Mesothelial cell of epicardium (in vitro differentiated cells): Measurements from ENCODE around the gene ARHGEF26. TPM values are rescaled to one million over a fixed set of nuclear protein-coding genes. Genes with fewer than 3 reads are reported as not detected.

ENCODE experiments used
- DNase-seq, 2 experiments: peaks; one replicate each; pipeline ENCODE4 v3.0.0; 2021; ENCODE audit warnings: low spot score in 2 of 2; ENCODE audit not compliant: unreplicated experiment in 2 of 2
- H3K27ac Mint-ChIP-seq: 2 replicates; pipeline ENCODE4 v1.8.0; 2021; ENCODE audit warnings: mixed read lengths
- H3K27me3 Mint-ChIP-seq: 2 replicates; pipeline ENCODE4 v1.8.0; 2021; ENCODE audit warnings: low read depth, mixed read lengths
- H3K36me3 Mint-ChIP-seq: 2 replicates; pipeline ENCODE4 v1.8.0; 2021; ENCODE audit warnings: mixed read lengths
- H3K4me1 Mint-ChIP-seq: 2 replicates; pipeline ENCODE4 v1.8.0; 2021; ENCODE audit warnings: mixed read lengths
- H3K4me3 Mint-ChIP-seq: 2 replicates; pipeline ENCODE4 v1.8.0; 2021; ENCODE audit warnings: mild to moderate bottlenecking, moderate library complexity, mixed read lengths
- H3K9me3 Mint-ChIP-seq: 2 replicates; pipeline ENCODE4 v1.8.0; 2021; ENCODE audit warnings: mixed read lengths
- CTCF ChIP-seq: fragments of 200-600 bp; sonication (generic); IDR thresholded peaks from one replicate; pipeline ENCODE4 v1.5.0; 2021; ENCODE audit warnings: antibody characterized with exemption; ENCODE audit not compliant: unreplicated experiment
- total RNA-seq: library from RNA; stranded (reverse); gene quantifications from 3 replicates; pipeline ENCODE4 v1.2.1, GENCODE V29; 2021

Gene ARHGEF26
- total RNA-seq, 1 donor from 2014 or later = 6.6 TPM

GRCh38 chr3:154095832-154096421, 25.3 kb upstream of the ARHGEF26 start:
- Mint-ChIP-seq H3K36me3 (no peaks in the 10 kb centered on the region), H3K9me3 (no peaks in the 10 kb centered on the region), H3K27ac (no peak overlapping the region), H3K4me3 (no peak overlapping the region), H3K27me3 (no peaks in the 10 kb centered on the region), H3K4me1 (peaks cover 2% of the 10 kb centered on the region)
- TF ChIP-seq CTCF = no peak
- DNase-seq = no peak

- no peak overlapping the region for H3K27ac Mint-ChIP-seq
- TF ChIP-seq CTCF = no peak
- no peaks in the 10 kb centered on the region for H3K27me3 Mint-ChIP-seq
- no peak for DNase-seq
- H3K4me1 Mint-ChIP-seq = no peaks in the 10 kb centered on the region
- H3K36me3 Mint-ChIP-seq = no peaks in the 10 kb centered on the region
- H3K4me3 Mint-ChIP-seq = no peak overlapping the region
- no peaks in the 10 kb centered on the region for H3K9me3 Mint-ChIP-seq
These were observed 22.8 kb upstream of the ARHGEF26 start for GRCh38 chr3:154098376-154098775.

- H3K9me3 Mint-ChIP-seq = no peaks in the 10 kb centered on the region
- no peak overlapping the region for H3K4me3 Mint-ChIP-seq
- H3K27ac Mint-ChIP-seq = no peak overlapping the region
- H3K36me3 Mint-ChIP-seq = no peaks in the 10 kb centered on the region
- no peaks in the 10 kb centered on the region for H3K27me3 Mint-ChIP-seq
- no peak for TF ChIP-seq CTCF
- no peaks in the 10 kb centered on the region for H3K4me1 Mint-ChIP-seq
- DNase-seq = no peak
These were observed 20.6 kb upstream of the ARHGEF26 start for GRCh38 chr3:154100556-154100955.

GRCh38 chr3:154101250-154101649, 19.9 kb upstream of the ARHGEF26 start:
- no peak for TF ChIP-seq CTCF
- H3K27me3 Mint-ChIP-seq = no peaks in the 10 kb centered on the region
- no peak overlapping the region for H3K4me3 Mint-ChIP-seq
- no peaks in the 10 kb centered on the region for H3K9me3 Mint-ChIP-seq
- DNase-seq = no peak
- no peaks in the 10 kb centered on the region for H3K4me1 Mint-ChIP-seq
- no peaks in the 10 kb centered on the region for H3K36me3 Mint-ChIP-seq
- H3K27ac Mint-ChIP-seq = no peak overlapping the region

GRCh38 chr3:154102225-154102624, 19.0 kb upstream of the ARHGEF26 start:
- no peak for TF ChIP-seq CTCF
- no peak overlapping the region for H3K4me3 Mint-ChIP-seq
- H3K36me3 Mint-ChIP-seq = no peaks in the 10 kb centered on the region

More at GRCh38 chr3:154102225-154102624, 19.0 kb upstream of the ARHGEF26 start:
- Mint-ChIP-seq H3K4me1 (no peaks in the 10 kb centered on the region), H3K27me3 (no peaks in the 10 kb centered on the region), H3K9me3 (no peaks in the 10 kb centered on the region), H3K27ac (no peak overlapping the region)
- DNase-seq = no peak
